Fibroblast of pulmonary artery (primary cell): ENCODE data around the gene FBLN1.

Experiments
- DNase-seq: peaks from one replicate; pipeline ENCODE4 v3.0.0-alpha.2; 2010; ENCODE audit warnings: low read depth
- H3K4me3 ChIP-seq: replicated peaks from 2 replicates; pipeline ENCODE4 v1.5.1; 2011; ENCODE audit warnings: low read depth, mild to moderate bottlenecking, control low read depth, low read length, moderate library complexity
- CTCF ChIP-seq: IDR thresholded peaks from 2 replicates; pipeline ENCODE4 v1.5.1; 2011; ENCODE audit warnings: mild to moderate bottlenecking, control low read depth, low read length, inconsistent platforms; ENCODE audit errors: missing control alignments

FBLN1 gene

GRCh38 chr22:45564349-45565030, 61.8 kb downstream of the FBLN1 start:
- H3K4me3 ChIP-seq: no peak overlapping the region
- DNase-seq: no peak
- no peak for TF ChIP-seq CTCF

- no peak for TF ChIP-seq CTCF
- no peak overlapping the region for H3K4me3 ChIP-seq
- no peak for DNase-seq
Measured at GRCh38 chr22:45565171-45565570, 62.5 kb downstream of the FBLN1 start.

- TF ChIP-seq CTCF: no peak
Measured at GRCh38 chr22:45565973-45566372, 63.3 kb downstream of the FBLN1 start.

GRCh38 chr22:45568213-45568612, 65.5 kb downstream of the FBLN1 start:
- no peak for TF ChIP-seq CTCF
- no peak for DNase-seq
- no peak overlapping the region for H3K4me3 ChIP-seq

More at GRCh38 chr22:45565973-45566372, 63.3 kb downstream of the FBLN1 start:
- H3K4me3 ChIP-seq: no peak overlapping the region
- DNase-seq: no peak

GRCh38 chr22:45571089-45571488, 68.4 kb downstream of the FBLN1 start:
- TF ChIP-seq CTCF: no peak
- no peak for DNase-seq
- no peak overlapping the region for H3K4me3 ChIP-seq

GRCh38 chr22:45572444-45572843, 69.8 kb downstream of the FBLN1 start:
- TF ChIP-seq CTCF: no peak
- no peak for DNase-seq
- no peak overlapping the region for H3K4me3 ChIP-seq

- DNase-seq: no peak
- H3K4me3 ChIP-seq: no peak overlapping the region
- TF ChIP-seq CTCF: no peak
Measured at GRCh38 chr22:45574069-45574703, 71.5 kb downstream of the FBLN1 start.
